Measurements from ENCODE around the gene POC1A.

The POC1A gene

GRCh38 chr3:52095990-52096775, 58.0 kb downstream of the POC1A start:
- no peak overlapping the region for H3K4me2 ChIP-seq (ENCODE audit: low read length)
- no peaks in the 10 kb centered on the region for H3F3A ChIP-seq (ENCODE audit: control insufficient read depth, insufficient read depth)
- H3K9me3 ChIP-seq (ENCODE audit: control insufficient read depth, insufficient read depth, low read length), result no peaks in the 10 kb centered on the region
- no peaks in the 10 kb centered on the region for H3K4me1 ChIP-seq (ENCODE audit: control insufficient read depth, low read length)
- H3K79me2 ChIP-seq (ENCODE audit: control insufficient read depth, low read length), result no peaks in the 10 kb centered on the region
- TF ChIP-seq EZH2phosphoT487 (IDR thresholded peaks at IDR 0.05; ENCODE audit: borderline replicate concordance, low read length) (no peak), CTCF (IDR thresholded peaks at IDR 0.05; ENCODE audit: low read depth, low read length, poor library complexity, severe bottlenecking) (no peak)
- no peak overlapping the region for H3K4me3 ChIP-seq (ENCODE audit: low read length)
- H3K27me3 ChIP-seq (ENCODE audit: control insufficient read depth, low read length), result no peaks in the 10 kb centered on the region
- no peak overlapping the region for H3K27ac ChIP-seq (ENCODE audit: low read depth, low read length)
- H3K9me2 ChIP-seq (replicated peaks; ENCODE audit: control insufficient read depth, low read length), result no peaks in the 10 kb centered on the region
- no peaks in the 10 kb centered on the region for H4K20me1 ChIP-seq (ENCODE audit: control insufficient read depth, insufficient read depth, low read depth, low read length)
- H3K36me3 ChIP-seq (ENCODE audit: control insufficient read depth, low read length), result peaks cover 23% of the 10 kb centered on the region; the same call in 1 of the 2 replicates

- Histone ChIP-seq H3K4me1 (ENCODE audit: control insufficient read depth, low read length) (no peaks in the 10 kb centered on the region), H3K9me3 (ENCODE audit: control insufficient read depth, insufficient read depth, low read length) (no peaks in the 10 kb centered on the region), H3K27me3 (ENCODE audit: control insufficient read depth, low read length) (no peaks in the 10 kb centered on the region), H3K9me2 (replicated peaks; ENCODE audit: control insufficient read depth, low read length) (no peaks in the 10 kb centered on the region), H4K20me1 (ENCODE audit: control insufficient read depth, insufficient read depth, low read depth, low read length) (no peaks in the 10 kb centered on the region), H3K27ac (ENCODE audit: low read depth, low read length) (no peak overlapping the region), H3K4me3 (ENCODE audit: low read length) (no peak overlapping the region), H3K4me2 (ENCODE audit: low read length) (no peak overlapping the region), H3K79me2 (ENCODE audit: control insufficient read depth, low read length) (no peaks in the 10 kb centered on the region), H3F3A (ENCODE audit: control insufficient read depth, insufficient read depth) (no peaks in the 10 kb centered on the region), H3K36me3 (ENCODE audit: control insufficient read depth, low read length) (peaks cover 23% of the 10 kb centered on the region; the same call in 1 of the 2 replicates)
- TF ChIP-seq EZH2phosphoT487 (IDR thresholded peaks at IDR 0.05; ENCODE audit: borderline replicate concordance, low read length), result no peak
- no peak for TF ChIP-seq CTCF (IDR thresholded peaks at IDR 0.05; ENCODE audit: low read depth, low read length, poor library complexity, severe bottlenecking)
Observed at GRCh38 chr3:52094571-52095485, 59.4 kb downstream of the POC1A start.

- H3K27ac ChIP-seq (ENCODE audit: low read depth, low read length), result no peak overlapping the region
- H3K4me3 ChIP-seq (ENCODE audit: low read length), result no peak overlapping the region
- no peaks in the 10 kb centered on the region for H3K79me2 ChIP-seq (ENCODE audit: control insufficient read depth, low read length)
- peaks cover 19% of the 10 kb centered on the region; the same call in 1 of the 2 replicates for H3K36me3 ChIP-seq (ENCODE audit: control insufficient read depth, low read length)
- TF ChIP-seq EZH2phosphoT487 (IDR thresholded peaks at IDR 0.05; ENCODE audit: borderline replicate concordance, low read length) (no peak), CTCF (IDR thresholded peaks at IDR 0.05; ENCODE audit: low read depth, low read length, poor library complexity, severe bottlenecking) (no peak)
- H3F3A ChIP-seq (ENCODE audit: control insufficient read depth, insufficient read depth), result no peaks in the 10 kb centered on the region
- H3K9me3 ChIP-seq (ENCODE audit: control insufficient read depth, insufficient read depth, low read length), result no peaks in the 10 kb centered on the region
- H4K20me1 ChIP-seq (ENCODE audit: control insufficient read depth, insufficient read depth, low read depth, low read length), result no peaks in the 10 kb centered on the region
- H3K27me3 ChIP-seq (ENCODE audit: control insufficient read depth, low read length), result no peaks in the 10 kb centered on the region
- H3K9me2 ChIP-seq (replicated peaks; ENCODE audit: control insufficient read depth, low read length), result no peaks in the 10 kb centered on the region
- H3K4me2 ChIP-seq (ENCODE audit: low read length), result no peak overlapping the region
- H3K4me1 ChIP-seq (ENCODE audit: control insufficient read depth, low read length), result no peaks in the 10 kb centered on the region
Observed at GRCh38 chr3:52093756-52094545, 60.3 kb downstream of the POC1A start.
